SKM-1 (cell line): Measurements from ENCODE around the gene CTCFL.

Experiments used
- DNase-seq: peaks from one replicate; lab custom pipeline; 2025; ENCODE audit not compliant: unreplicated experiment; lab: John Stamatoyannopoulos, UW

CTCFL gene

GRCh38 chr20:57560554-57561355 lies 35.8 kb upstream of the CTCFL start, which contains the start of gene PCK1:
Gene PCK1 (plus strand): TSS chr20:57561110. CDS start chr20:57561412, 302 bp downstream.
- DNase-seq = no peak

- no peak for DNase-seq
These were observed 35.0 kb upstream of the CTCFL start for GRCh38 chr20:57559658-57560553.

DNA sequence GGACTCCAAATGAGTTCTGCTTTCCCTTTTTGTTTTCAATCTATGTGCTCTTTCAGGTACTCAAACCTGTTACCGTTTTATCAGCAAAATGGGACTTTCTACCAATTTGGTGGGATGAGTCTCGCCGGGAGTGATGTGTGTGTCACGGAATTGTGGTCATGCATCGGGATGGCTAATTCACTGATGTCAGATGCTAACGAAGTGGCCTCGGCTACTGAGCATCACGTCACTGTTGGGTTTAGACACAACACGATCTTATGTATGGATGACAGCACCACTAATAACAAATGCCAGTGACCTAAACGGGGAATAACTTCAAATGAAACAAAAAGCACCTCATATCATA lies 34.3 kb upstream of the CTCFL start:
- no peak for DNase-seq

DNA sequence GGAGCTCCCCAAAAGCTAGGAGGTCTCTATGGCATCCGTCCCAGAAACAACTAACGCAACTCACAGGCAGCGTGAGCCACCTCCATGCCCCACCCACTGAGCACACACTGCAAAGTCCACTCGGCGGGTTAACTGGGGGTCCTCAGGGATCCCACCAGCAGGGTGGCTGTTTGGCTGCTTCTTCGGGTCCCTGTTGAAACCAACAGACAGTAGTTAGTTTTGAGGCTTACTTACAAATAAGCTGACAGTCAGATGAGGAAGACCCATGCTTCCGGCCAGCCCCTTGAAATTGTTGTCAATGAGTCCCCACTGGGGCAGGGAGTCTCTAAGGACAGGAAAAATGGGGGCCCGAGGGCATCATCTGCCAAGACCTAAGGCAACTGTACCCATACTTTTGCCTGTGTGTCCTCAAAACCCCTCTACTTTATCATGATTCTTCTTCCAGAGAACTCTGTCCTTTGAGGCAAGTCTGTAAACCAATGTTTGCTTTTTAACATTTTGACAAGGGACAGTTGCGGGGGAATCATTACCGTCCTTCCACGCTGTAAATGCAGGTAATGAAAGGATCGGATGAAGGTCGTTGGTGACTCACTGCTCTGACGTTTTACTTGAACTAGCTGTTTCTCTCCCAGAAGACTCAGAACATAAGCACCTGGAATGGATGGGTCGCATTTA lies 33.8 kb upstream of the CTCFL start:
- DNase-seq = no peak

DNA sequence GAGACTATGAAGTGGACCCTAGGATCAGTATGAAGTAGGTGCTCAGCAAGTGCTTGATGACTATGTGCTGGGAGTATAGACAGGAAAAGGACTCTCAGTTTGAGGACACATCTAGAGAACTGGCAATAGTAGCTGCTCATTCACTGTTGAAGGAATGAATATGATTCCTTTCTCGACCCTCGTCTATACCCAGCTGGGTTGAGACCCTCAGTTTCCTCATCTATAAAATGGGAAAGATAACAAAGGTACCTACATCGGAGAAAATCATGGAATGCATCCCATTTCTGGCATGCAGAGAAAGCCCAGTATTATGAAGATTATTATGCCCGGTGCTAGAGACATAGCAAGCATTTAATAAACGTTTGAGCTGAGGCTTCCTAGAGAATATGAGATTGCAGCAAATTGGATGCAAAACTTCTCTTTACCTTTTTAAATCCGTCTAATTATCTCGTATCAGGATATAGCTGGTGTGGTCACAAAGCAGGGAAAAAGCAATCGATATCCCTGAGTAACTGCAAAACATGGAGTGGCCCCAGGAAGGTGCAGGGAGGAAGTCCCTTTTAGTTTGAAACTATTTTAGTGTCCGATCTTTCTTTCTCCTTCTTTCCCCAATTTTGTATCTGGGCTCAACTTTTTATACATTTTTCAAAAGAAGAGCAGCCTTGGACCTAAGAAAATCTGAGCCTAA lies 33.1 kb upstream of the CTCFL start:
- DNase-seq = no peak

GRCh38 chr20:57556980-57557274 lies 32.0 kb upstream of the CTCFL start:
- no peak for DNase-seq

- DNase-seq = no peak
These were observed 30.7 kb upstream of the CTCFL start for GRCh38 chr20:57555457-57556184.

DNA sequence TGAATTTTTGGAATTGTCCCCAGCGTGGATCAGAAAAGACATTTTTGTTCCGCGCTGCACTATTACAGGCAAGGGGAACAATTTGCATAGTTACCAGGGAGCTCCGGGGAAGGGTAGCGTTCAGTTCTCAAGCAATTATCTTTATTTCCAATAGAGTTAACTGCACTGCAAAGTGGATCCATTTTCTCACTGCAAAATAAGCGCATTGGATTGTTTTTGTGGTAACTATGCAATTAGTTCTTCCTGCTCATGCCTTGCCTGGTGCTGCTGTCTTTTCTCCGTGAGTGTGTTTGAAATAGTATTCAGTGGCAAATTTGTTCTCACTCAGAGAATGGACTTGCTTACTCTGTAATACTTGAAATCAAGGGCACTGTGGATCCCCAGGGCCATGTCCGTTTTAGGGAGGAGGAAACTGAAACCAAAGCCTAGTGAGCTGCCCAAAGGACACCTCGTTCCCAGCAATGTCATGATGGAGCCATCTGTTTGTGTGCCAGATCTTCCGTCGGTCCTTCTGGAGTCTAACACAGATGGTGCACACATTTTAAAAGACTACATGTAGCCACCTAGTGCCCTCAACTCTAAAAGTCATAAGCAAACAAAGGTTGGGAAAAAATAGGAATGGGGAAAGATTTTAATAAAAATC lies 28.6 kb upstream of the CTCFL start:
- DNase-seq = no peak

- DNase-seq = no peak
These were observed 27.5 kb upstream of the CTCFL start for GRCh38 chr20:57552471-57552870.

DNA sequence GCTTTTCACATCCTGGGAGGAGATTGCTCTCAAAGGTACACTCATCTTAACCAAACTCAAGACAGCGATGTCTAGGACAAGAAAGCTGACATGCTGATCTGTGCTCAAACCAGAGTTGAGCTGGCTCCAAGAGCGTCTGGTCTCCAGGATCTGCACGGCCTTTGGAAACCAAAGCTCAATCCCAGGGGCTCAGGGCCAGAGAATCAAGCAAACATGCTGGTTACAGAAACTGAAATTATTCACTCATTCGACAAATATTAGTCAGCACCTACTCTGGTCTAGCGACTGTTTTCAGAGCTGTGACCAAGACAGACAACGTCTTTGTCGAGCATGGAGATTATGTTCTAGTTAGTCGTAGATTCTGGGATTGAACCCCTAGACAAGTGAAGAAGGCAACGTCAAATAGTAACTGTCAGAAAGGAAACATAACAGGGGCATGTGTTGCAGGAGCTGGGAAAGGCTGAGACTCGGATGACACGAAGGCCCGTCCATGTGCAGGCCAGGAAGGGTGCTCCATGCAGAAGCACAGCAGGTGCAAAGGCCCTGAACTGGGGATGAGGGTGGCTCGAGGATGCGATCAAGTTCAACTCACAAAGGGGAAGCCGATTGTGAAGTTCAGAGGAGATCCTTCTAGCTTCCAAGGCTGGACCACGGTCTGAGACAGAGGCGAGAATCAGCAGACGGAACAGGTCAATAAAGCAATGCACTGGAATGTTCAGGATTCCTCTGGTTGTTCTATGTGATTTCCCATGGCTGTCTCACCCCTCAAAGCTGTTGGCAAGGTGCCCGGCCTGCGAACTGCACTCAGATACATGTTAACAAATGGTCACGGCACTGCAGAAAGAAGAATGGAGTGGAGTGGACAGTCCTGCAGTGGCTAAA lies 23.5 kb upstream of the CTCFL start:
- DNase-seq = no peak

DNA sequence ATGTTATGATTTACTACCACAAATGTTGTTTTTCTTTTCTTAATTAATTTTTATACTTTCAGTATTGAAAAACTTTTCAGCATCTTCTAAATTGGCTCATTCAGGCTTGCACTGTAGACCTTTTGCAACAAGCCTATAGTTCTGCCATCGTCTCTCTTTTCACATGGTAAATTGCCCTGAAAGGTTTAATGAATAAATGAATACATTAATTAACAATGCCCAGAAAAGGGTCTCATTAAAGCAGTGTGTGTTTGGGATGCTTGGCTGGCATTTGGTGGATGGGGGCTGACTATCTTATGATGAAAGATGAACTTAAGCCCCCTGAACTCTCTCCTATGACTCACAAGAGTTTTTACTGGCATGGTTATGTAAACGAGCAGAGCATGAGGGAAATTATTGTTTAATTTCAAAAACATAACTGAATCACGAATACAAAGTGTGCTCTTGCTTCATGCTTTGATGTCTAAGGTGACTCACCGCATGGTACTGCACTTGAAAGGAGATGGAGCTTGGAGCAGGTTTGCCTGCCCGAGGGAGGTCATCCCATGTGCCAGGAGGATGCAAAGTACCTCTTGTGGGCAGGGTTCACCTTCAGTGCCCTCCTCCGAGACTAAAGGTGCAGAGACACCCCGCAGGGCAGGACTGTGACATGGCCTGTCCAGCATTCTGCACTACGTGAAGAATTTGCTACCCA lies 22.2 kb upstream of the CTCFL start:
- no peak for DNase-seq

DNA sequence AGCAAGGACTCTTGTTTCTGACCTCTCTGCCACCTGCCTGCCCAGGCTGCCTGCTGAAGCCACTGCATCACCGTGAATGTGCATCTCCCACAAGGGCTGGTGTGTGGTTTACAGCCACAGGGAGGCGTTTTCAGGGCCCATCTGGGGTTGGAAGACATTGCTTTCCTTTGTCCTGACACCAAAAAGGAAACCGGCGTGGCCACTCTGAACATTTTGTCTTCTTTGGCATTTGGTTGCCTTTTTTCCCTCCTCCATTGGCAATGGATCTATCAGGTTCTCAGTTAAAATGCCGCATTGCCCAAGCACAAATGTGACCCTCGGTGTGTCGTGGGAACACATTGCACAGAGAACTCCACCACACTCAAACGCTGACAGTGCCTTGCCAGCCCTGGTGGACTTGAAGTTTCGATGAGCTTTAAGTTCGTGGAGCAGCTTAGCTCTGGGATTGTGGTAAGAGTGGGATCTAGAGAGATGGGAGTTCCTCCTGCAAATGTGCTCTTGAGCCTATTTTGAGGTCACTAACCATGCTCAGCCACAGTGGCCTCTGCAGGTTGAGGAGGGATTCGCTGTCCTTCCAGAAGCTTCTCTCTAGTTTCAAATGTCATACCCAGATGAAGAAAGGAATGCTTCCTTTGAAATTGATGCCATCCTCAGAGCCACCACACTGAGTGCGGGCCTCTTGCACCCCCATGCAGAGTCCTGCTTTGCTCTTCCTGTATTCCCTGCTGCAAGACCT lies 21.2 kb upstream of the CTCFL start:
- no peak for DNase-seq

GRCh38 chr20:57544838-57545564 lies 20.1 kb upstream of the CTCFL start:
- no peak for DNase-seq

DNA sequence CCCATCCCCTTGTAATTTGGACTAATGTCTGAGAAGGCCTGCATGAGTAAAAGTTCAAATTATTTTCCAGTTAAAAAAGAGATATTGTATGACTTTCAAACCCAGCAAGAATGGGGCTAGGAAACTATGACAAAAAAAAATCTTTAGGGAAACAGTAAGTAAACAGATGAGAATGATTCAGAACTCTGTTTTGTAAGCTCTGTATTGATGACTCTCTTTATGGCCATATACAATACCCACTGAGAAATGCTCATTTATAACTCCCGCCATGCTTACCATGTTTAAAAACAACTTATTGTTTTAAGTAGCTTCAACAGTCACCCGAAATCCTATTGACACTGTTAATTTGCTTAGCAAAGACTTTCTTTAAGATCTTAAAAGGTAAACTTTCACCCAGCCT lies 18.8 kb upstream of the CTCFL start:
- no peak for DNase-seq

DNA sequence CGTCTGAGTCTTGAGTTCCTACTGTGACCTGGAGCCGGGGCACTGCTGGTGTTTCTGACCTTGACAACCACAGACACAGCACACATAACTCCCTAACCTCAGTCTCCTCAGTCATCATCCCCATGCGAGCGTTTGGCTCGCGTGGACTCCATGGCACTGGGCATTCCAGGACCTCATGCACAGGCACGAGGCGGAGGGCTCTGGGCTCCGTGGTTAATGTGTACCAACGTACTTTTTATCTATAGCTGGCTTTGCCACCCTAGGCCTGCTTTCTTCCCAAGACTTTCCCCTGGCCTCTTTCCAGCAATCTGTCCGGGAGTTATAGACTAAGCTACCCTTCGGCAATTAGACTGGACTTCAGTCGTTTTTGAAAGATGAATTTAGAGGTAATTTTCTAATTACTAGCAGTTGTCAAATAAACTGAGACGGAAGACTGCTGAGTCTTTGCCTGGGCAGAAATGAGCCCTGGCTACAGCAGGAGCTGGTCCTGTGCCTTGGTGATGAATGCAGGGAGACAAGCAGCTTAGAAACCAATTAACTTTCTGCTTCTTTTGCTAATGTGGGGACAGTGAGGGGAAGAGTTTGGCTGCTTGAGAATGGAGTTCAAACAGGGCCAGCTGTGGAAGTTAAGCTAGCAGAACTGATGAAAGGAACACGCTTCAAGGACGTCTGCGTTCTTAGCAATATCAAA lies 16.1 kb upstream of the CTCFL start:
- DNase-seq = no peak

DNA sequence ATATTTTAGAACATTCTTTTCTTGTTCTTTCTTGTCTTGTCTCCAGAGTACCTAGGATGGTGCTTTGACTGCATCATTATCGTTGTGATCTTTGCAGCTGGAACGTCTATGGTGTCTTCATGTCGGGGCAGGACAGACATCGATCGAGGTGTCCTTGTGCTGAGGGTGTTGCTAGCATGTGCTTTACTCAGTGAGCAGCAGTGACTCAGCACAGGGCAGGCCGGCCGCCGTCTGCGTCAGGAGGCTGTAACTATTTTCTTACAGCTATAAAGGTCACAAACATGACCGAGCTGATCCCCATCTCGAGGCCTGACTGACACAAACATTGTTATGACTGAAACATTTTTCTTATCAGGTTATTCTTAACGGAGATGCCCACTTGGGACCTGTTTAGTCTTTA lies 14.9 kb upstream of the CTCFL start:
- DNase-seq = no peak

- DNase-seq = no peak
These were observed 12.9 kb upstream of the CTCFL start for GRCh38 chr20:57537822-57538221.
